Naive thymus-derived CD4-positive, alpha-beta T cell (primary cell): ENCODE data around the gene ABCA1. TPM values are rescaled to one million over a fixed set of nuclear protein-coding genes. Genes with fewer than 3 reads are reported as not detected.

Experiments
- ATAC-seq: fragments of 150-1000 bp; cut with Tn5 transposase; 2 replicates; pipeline ENCODE4 v1.10.0; 2021; ENCODE audit warnings: mild to moderate bottlenecking, moderate library complexity
- CTCF ChIA-PET: fragments of 350-600 bp; sonication (Branson Sonifier 250); formaldehyde crosslinking; loops from one replicate; lab custom pipeline; 2021; ENCODE audit warnings: antibody characterized with exemption; lab: Charles Lee
- POLR2A ChIA-PET: fragments of 350-600 bp; sonication (Branson Sonifier 250); formaldehyde crosslinking; loops from one replicate; lab custom pipeline; 2021; ENCODE audit warnings: antibody characterized with exemption, inconsistent platforms; lab: Charles Lee
- DNase-seq, 9 donors: peaks; one replicate each; pipeline versions ENCODE4 v3.0.0 to v3.0.0-alpha.2; 2020 to 2022; ENCODE audit warnings: mixed read lengths in 1 of 9
- H3K27ac ChIP-seq: one replicate; pipeline ENCODE4 v1.7.0; 2013; ENCODE audit warnings: mild to moderate bottlenecking, low read depth, low read length, moderate library complexity
- H3K27me3 ChIP-seq, 2 donors: one replicate each; pipeline ENCODE4 v1.7.0; 2013; ENCODE audit warnings: low read length in 2 of 2, mild to moderate bottlenecking in 2 of 2, moderate library complexity in 2 of 2; ENCODE audit not compliant: control insufficient read depth in 2 of 2, insufficient read depth in 2 of 2
- H3K36me3 ChIP-seq, 3 experiments: 1 replicate in 2 of 3; 2 replicates in 1 of 3; pipeline ENCODE4 v1.7.0; 2013; ENCODE audit warnings: low read length in 3 of 3, mild to moderate bottlenecking in 3 of 3, moderate library complexity in 1 of 3; ENCODE audit not compliant: insufficient read depth in 3 of 3, control insufficient read depth in 2 of 3
- H3K4me1 ChIP-seq, 2 donors: one replicate each; pipeline ENCODE4 v1.7.0; 2013; ENCODE audit warnings: low read length in 2 of 2, mild to moderate bottlenecking in 2 of 2, moderate library complexity in 1 of 2; ENCODE audit not compliant: control insufficient read depth in 2 of 2, insufficient read depth in 2 of 2
- H3K4me3 ChIP-seq: 2 replicates; pipeline ENCODE4 v1.7.0; 2013; ENCODE audit warnings: mild to moderate bottlenecking, low read length
- H3K9me3 ChIP-seq, 3 experiments: 1 replicate in 2 of 3; 2 replicates in 1 of 3; pipeline ENCODE4 v1.7.0; 2013; ENCODE audit warnings: low read length in 3 of 3; ENCODE audit not compliant: control insufficient read depth in 2 of 3
- H3K27ac Mint-ChIP-seq, 9 donors: one replicate each; pipeline ENCODE4 v1.8.0; 2020 to 2022; ENCODE audit warnings: mixed read lengths in 9 of 9, mild to moderate bottlenecking in 8 of 9, moderate library complexity in 5 of 9, inconsistent platforms in 2 of 9
- H3K27me3 Mint-ChIP-seq, 5 donors: one replicate each; pipeline ENCODE4 v1.8.0; 2021 to 2022; ENCODE audit warnings: mixed read lengths in 5 of 5, mild to moderate bottlenecking in 1 of 5
- H3K36me3 Mint-ChIP-seq, 5 donors: one replicate each; pipeline ENCODE4 v1.8.0; 2020 to 2022; ENCODE audit warnings: mixed read lengths in 5 of 5, mild to moderate bottlenecking in 3 of 5, inconsistent platforms in 1 of 5
- H3K4me1 Mint-ChIP-seq, 7 donors: one replicate each; pipeline ENCODE4 v1.8.0; 2020 to 2022; ENCODE audit warnings: mixed read lengths in 7 of 7, mild to moderate bottlenecking in 3 of 7, inconsistent platforms in 1 of 7
- H3K4me3 Mint-ChIP-seq, 10 donors: one replicate each; pipeline ENCODE4 v1.8.0; 2020 to 2022; ENCODE audit warnings: mild to moderate bottlenecking in 10 of 10, mixed read lengths in 10 of 10, moderate library complexity in 6 of 10, inconsistent platforms in 2 of 10
- H3K9me3 Mint-ChIP-seq, 11 donors: one replicate each; pipeline ENCODE4 v1.8.0; 2020 to 2022; ENCODE audit warnings: mixed read lengths in 11 of 11, mild to moderate bottlenecking in 4 of 11, inconsistent platforms in 1 of 11, moderate library complexity in 1 of 11
- intact Hi-C, 2 donors: fragments of 100-400 bp; cut with micrococcal nuclease; formaldehyde crosslinking; loops; one replicate each; pipeline ENCODE4 v1.15.1; 2023
- polyA plus RNA-seq, 2 donors: library from polyadenylated mRNA; unstranded; fragments of 300-500 nt; fragmentation: Illumina TruSeq; gene quantifications; one replicate each; pipeline ENCODE4 v1.2.3, GENCODE V29; 2021
- total RNA-seq, 6 experiments: library from RNA in 5 of 6; stranded (reverse) in 5 of 6; gene quantifications; 1 replicate in 5 of 6; 2 replicates in 1 of 6; pipeline ENCODE4 v1.2.3 and lab custom pipeline; 2021 to 2026

ABCA1 gene
- total and polyA plus RNA-seq, 7 experiments from 2014 or later = 0.25 to 19.4 (median 1.0) TPM

GRCh38 chr9:104748359-104749031 is 179.5 kb downstream of the ABCA1 start:
- Histone ChIP-seq H3K27ac (peak overlapping the region; percentile 93), H3K4me3 (peak overlapping the region; percentile 87), H3K27me3 (no peaks in the 10 kb centered on the region), H3K4me1 (peaks cover 0 to 8% of the 10 kb centered on the region in 2 donors), H3K9me3 (no peaks in the 10 kb centered on the region), H3K36me3 (peaks cover 0 to 12% (median 0%) of the 10 kb centered on the region in 3 experiments)
- Mint-ChIP-seq H3K27ac (peak overlapping the region; percentile 92 to 99 (median 97)), H3K36me3 (peaks cover 0 to 23% (median 13%) of the 10 kb centered on the region in 5 donors), H3K4me1 (peaks cover 14 to 26% (median 22%) of the 10 kb centered on the region in 7 donors), H3K4me3 (peak overlapping the region; percentile 88 to 98 (median 96)), H3K27me3 (peaks cover 0 to 2% (median 0%) of the 10 kb centered on the region in 5 donors), H3K9me3 (no peaks in the 10 kb centered on the region)
- CTCF ChIA-PET = no interaction called here
- POLR2A ChIA-PET = interaction anchor here (0.6 to 2.3 kb wide), 4 partner anchors 13 to 486 kb away, joined by 3 to 14 read pairs (median 8); partner anchors contain the start of gene NIPSNAP3B
- intact Hi-C loops = loop anchor here (1.0 to 10.0 kb wide), 7 partner anchors 15 to 954 kb away; partner anchors contain the start of genes SLC44A1 (in 2 of the 2) and FKTN (in 1 of the 2)
- ATAC-seq (no peak), DNase-seq (peak in 2 of 9 donors; percentile 2 to 21)

- H3K4me3 Mint-ChIP-seq = peak within 1 kb of the TSS; percentile 88 to 98 (median 96)
- H3K27me3 Mint-ChIP-seq = peaks cover 0 to 2% (median 0%) of the 10 kb centered on the region in 5 donors
- Histone ChIP-seq H3K9me3 (no peaks in the 10 kb centered on the region), H3K36me3 (peaks cover 0 to 11% (median 0%) of the 10 kb centered on the region in 3 experiments), H3K4me1 (peaks cover 0 to 8% of the 10 kb centered on the region in 2 donors), H3K27ac (peak within 1 kb of the TSS; percentile 93), H3K4me3 (peak within 1 kb of the TSS; percentile 87), H3K27me3 (no peaks in the 10 kb centered on the region)
- H3K9me3 Mint-ChIP-seq = no peaks in the 10 kb centered on the region
- peak; percentile 78 to 96 (median 89) for DNase-seq
- ChIA-PET POLR2A (interaction anchor here (0.6 to 2.3 kb wide), 6 partner anchors 14 to 661 kb away, joined by 3 to 14 read pairs (median 7); partner anchors contain the start of genes NIPSNAP3B and SMC2), CTCF (no interaction called here)
- intact Hi-C loops = loop anchor here (1.0 to 10.0 kb wide), 16 partner anchors 16 to 953 kb away; partner anchors contain the start of genes FKTN (in 2 of the 2), SLC44A1 (in 2 of the 2), SMC2 (in 2 of the 2) and FSD1L (in 1 of the 2)
- ATAC-seq = peak; percentile 93
- H3K36me3 Mint-ChIP-seq = peaks cover 0 to 19% (median 10%) of the 10 kb centered on the region in 5 donors
- H3K27ac Mint-ChIP-seq = peak within 1 kb of the TSS; percentile 92 to 99 (median 97)
- H3K4me1 Mint-ChIP-seq = peaks cover 14 to 26% (median 22%) of the 10 kb centered on the region in 7 donors
These were observed 180.2 kb downstream of the ABCA1 start, which contains the start of gene NIPSNAP3A for GRCh38 chr9:104747565-104748358. TSS of gene NIPSNAP3A (plus strand) at chr9:104747683. CDS start at chr9:104747793, 110 bp downstream.

GRCh38 chr9:104747245-104747564 is 180.8 kb downstream of the ABCA1 start:
- intact Hi-C loops = loop anchor here (1.0 to 10.0 kb wide), 13 partner anchors 17 to 952 kb away; partner anchors contain the start of genes FKTN (in 2 of the 2), SMC2 (in 2 of the 2), FSD1L (in 1 of the 2) and NIPSNAP3B (in 1 of the 2)
- Mint-ChIP-seq H3K9me3 (no peaks in the 10 kb centered on the region), H3K36me3 (peaks cover 0 to 15% (median 4%) of the 10 kb centered on the region in 5 donors), H3K27ac (peak overlapping the region; percentile 92 to 99 (median 97)), H3K27me3 (peaks cover 0 to 2% (median 0%) of the 10 kb centered on the region in 5 donors), H3K4me1 (peaks cover 14 to 26% (median 22%) of the 10 kb centered on the region in 7 donors), H3K4me3 (peak overlapping the region; percentile 88 to 98 (median 96))
- Histone ChIP-seq H3K4me1 (peaks cover 0 to 8% of the 10 kb centered on the region in 2 donors), H3K4me3 (peak overlapping the region; percentile 87), H3K36me3 (peaks cover 0 to 5% (median 0%) of the 10 kb centered on the region in 3 experiments), H3K9me3 (no peaks in the 10 kb centered on the region), H3K27me3 (no peaks in the 10 kb centered on the region), H3K27ac (peak overlapping the region; percentile 93)
- DNase-seq = no peak
- ChIA-PET POLR2A (interaction anchor here (0.8 to 2.3 kb wide), 4 partner anchors 14 to 661 kb away, joined by 3 to 14 read pairs (median 12); partner anchors contain the start of genes NIPSNAP3B and SMC2), CTCF (no interaction called here)
- no peak for ATAC-seq

- DNase-seq = no peak
- Histone ChIP-seq H3K4me3 (peak overlapping the region; percentile 87), H3K27me3 (no peaks in the 10 kb centered on the region), H3K9me3 (no peaks in the 10 kb centered on the region), H3K4me1 (peaks cover 0 to 8% of the 10 kb centered on the region in 2 donors), H3K27ac (peak overlapping the region; percentile 93), H3K36me3 (peaks cover 0 to 5% (median 0%) of the 10 kb centered on the region in 3 experiments)
- ChIA-PET POLR2A (interaction anchor here (0.7 to 2.3 kb wide), 5 partner anchors 15 to 661 kb away, joined by 3 to 14 read pairs (median 11); partner anchors contain the start of genes NIPSNAP3B and SMC2), CTCF (no interaction called here)
- Mint-ChIP-seq H3K4me1 (peaks cover 14 to 26% (median 22%) of the 10 kb centered on the region in 7 donors), H3K4me3 (peak overlapping the region; percentile 88 to 98 (median 96)), H3K9me3 (no peaks in the 10 kb centered on the region), H3K27ac (peak overlapping the region; percentile 92 to 99 (median 97)), H3K27me3 (peaks cover 0 to 2% (median 0%) of the 10 kb centered on the region in 5 donors), H3K36me3 (peaks cover 0 to 11% (median under 1%) of the 10 kb centered on the region in 5 donors)
- no peak for ATAC-seq
- intact Hi-C loops = loop anchor here (1.0 to 10.0 kb wide), 13 partner anchors 18 to 952 kb away; partner anchors contain the start of genes FKTN (in 2 of the 2), SMC2 (in 2 of the 2), FSD1L (in 1 of the 2) and NIPSNAP3B (in 1 of the 2)
These were observed 181.2 kb downstream of the ABCA1 start for GRCh38 chr9:104746798-104747197.

- peaks cover 0 to 8% of the 10 kb centered on the region in 2 donors for H3K4me1 ChIP-seq
- intact Hi-C loops = loop anchor here (2.0 to 10.0 kb wide), 7 partner anchors 223 to 951 kb away; partner anchors contain the start of genes FKTN (in 1 of the 2) and TMEM38B (in 1 of the 2)
- Mint-ChIP-seq H3K4me1 (peaks cover 14 to 26% (median 22%) of the 10 kb centered on the region in 7 donors), H3K27me3 (peaks cover 0 to 2% (median 0%) of the 10 kb centered on the region in 5 donors), H3K27ac (peak overlapping the region in 5 of 9 donors; percentile 44 to 97 (median 92)), H3K36me3 (peaks cover 0 to 8% (median 0%) of the 10 kb centered on the region in 5 donors), H3K9me3 (no peaks in the 10 kb centered on the region), H3K4me3 (peak overlapping the region in 5 of 10 donors; percentile 4 to 97 (median 58))
- H3K4me3 ChIP-seq = no peak overlapping the region
- no peaks in the 10 kb centered on the region for H3K27me3 ChIP-seq
- no peak for DNase-seq
- ATAC-seq = no peak
- CTCF ChIA-PET = no interaction called here
- no peak overlapping the region for H3K27ac ChIP-seq
- POLR2A ChIA-PET = interaction anchor here (0.7 to 1.9 kb wide), 2 partner anchors 132 to 652 kb away, joined by 4 to 11 read pairs; partner anchors contain the start of gene SMC2
- H3K36me3 ChIP-seq = peaks cover 0 to 5% (median 0%) of the 10 kb centered on the region in 3 experiments
- no peaks in the 10 kb centered on the region for H3K9me3 ChIP-seq
These were observed 181.7 kb downstream of the ABCA1 start for GRCh38 chr9:104746285-104746684.
